ENCODE measurements around the gene CHST3.

DNA sequence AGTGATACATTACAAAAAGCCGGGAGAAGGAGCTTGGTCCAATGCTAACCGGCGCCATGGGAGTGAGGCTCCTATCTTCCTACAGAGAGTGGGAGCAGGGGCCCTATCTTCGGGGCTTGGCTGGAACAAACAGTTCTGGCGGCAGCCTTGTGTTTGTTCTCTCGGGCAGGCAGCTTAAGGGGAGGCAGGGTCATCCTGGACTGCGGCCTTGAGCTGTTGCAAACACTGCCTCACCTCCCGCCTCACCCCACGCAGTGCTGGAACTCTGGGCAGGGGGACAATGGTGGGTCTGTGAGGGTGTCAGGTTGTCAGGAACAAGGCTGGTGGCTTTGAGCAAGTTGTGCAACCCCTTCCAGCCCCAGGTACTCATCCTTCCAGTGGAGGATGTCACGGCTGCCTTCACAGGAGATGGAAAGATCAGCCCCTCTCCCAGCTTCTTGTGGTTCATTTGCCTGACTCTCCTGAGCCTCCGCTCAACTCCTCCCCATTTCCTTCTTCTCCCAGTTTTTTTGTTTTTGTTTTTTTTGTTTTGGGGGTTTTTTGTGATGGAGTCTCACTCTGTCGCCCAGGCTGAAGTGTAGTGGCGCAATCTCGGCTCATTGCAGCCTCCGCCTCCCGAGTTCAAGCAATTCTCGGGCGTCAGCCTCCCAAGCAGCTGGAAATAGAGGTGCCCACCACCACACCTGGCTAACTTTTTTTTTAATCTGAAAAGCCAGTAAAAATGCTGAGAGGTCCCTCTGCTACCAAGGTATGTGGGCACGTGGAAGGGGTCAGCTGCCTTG is 66.8 kb downstream of the CHST3 start:
- TF ChIP-seq POLR2AphosphoS5 (IDR thresholded peaks at IDR 0.05): no peak
- TF ChIP-seq, protein P1, sequence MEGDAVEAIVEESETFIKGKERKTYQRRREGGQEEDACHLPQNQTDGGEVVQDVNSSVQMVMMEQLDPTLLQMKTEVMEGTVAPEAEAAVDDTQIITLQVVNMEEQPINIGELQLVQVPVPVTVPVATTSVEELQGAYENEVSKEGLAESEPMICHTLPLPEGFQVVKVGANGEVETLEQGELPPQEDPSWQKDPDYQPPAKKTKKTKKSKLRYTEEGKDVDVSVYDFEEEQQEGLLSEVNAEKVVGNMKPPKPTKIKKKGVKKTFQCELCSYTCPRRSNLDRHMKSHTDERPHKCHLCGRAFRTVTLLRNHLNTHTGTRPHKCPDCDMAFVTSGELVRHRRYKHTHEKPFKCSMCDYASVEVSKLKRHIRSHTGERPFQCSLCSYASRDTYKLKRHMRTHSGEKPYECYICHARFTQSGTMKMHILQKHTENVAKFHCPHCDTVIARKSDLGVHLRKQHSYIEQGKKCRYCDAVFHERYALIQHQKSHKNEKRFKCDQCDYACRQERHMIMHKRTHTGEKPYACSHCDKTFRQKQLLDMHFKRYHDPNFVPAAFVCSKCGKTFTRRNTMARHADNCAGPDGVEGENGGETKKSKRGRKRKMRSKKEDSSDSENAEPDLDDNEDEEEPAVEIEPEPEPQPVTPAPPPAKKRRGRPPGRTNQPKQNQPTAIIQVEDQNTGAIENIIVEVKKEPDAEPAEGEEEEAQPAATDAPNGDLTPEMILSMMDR (IDR thresholded peaks at IDR 0.05): no peak

Measured in sigmoid colon (tissue), 4 donors.